HepG2 (cell line): ENCODE data around the gene GRIK3. TPM values are rescaled to one million over a fixed set of nuclear protein-coding genes. Genes with fewer than 3 reads are reported as not detected.

ENCODE experiments used
- ATAC-seq: fragments of 200-7000 bp; cut with Tn5 transposase; 3 replicates; pipeline ENCODE4 v1.9.1; 2020; ENCODE audit warnings: mild to moderate bottlenecking, moderate library complexity
- BruUV-seq: library from RNA; stranded (reverse); fragments of 400-500 nt; replicated peaks from 2 replicates; lab custom pipeline; 2021; lab: Mats Ljungman, UMichigan
- CTCF ChIA-PET: fragments of 300-600 bp; formaldehyde crosslinking; extraction: SDS; loops from one replicate; lab custom pipeline; 2021; ENCODE audit warnings: low total read pairs, inconsistent platforms, low intra/inter-chr PET ratio; lab: Yijun Ruan, JAX
- POLR2A ChIA-PET: fragments of 350-600 bp; sonication (Branson Sonifier 250); formaldehyde crosslinking; loops from one replicate; lab custom pipeline; 2020; ENCODE audit warnings: antibody characterized with exemption, inconsistent platforms; lab: Yijun Ruan, JAX
- DNase-seq: peaks from one replicate; pipeline ENCODE4 v3.0.0-alpha.2; 2015; ENCODE audit warnings: low spot score
- FAIRE-seq: peaks from 3 replicates; lab custom pipeline; 2011; peaks lifted over from hg19 to GRCh38; lab: Jason Lieb, UNC
- H2AFZ ChIP-seq: one replicate; pipeline ENCODE4 v1.6.1; 2011; ENCODE audit warnings: low read length, inconsistent platforms
- H3K27ac ChIP-seq: fragments of 300-600 bp; 3 replicates; pipeline ENCODE4 v1.8.0; 2011; ENCODE audit warnings: mixed run types, mild to moderate bottlenecking, mixed read lengths, low read length, inconsistent platforms; ENCODE audit not compliant: insufficient read depth; ENCODE audit errors: extremely low read length
- H3K27me3 ChIP-seq, 2 experiments: fragments of 200-600 bp in 1 of 2; 2 replicates in 1 of 2; 3 replicates in 1 of 2; pipeline versions ENCODE4 v1.6.0 to v1.8.0; 2011; ENCODE audit warnings: low read length in 2 of 2, mild to moderate bottlenecking in 2 of 2, moderate library complexity in 2 of 2, inconsistent platforms in 1 of 2; ENCODE audit not compliant: insufficient read depth in 2 of 2, control insufficient read depth in 1 of 2
- H3K36me3 ChIP-seq, 2 experiments: fragments of 200-600 bp in 1 of 2; replicated peaks in 1 of 2; 2 replicates in 1 of 2; 3 replicates in 1 of 2; pipeline versions ENCODE4 v1.5.1 to v1.8.0; 2011; ENCODE audit warnings: low read length in 2 of 2, inconsistent platforms in 1 of 2; ENCODE audit not compliant: insufficient read depth in 2 of 2, control insufficient read depth in 1 of 2
- H3K4me1 ChIP-seq: 2 replicates; pipeline ENCODE4 v1.5.1; 2012; ENCODE audit warnings: low read length, inconsistent platforms; ENCODE audit not compliant: insufficient read depth
- H3K4me2 ChIP-seq: 2 replicates; pipeline ENCODE4 v1.6.0; 2011; ENCODE audit warnings: low read depth, low read length, inconsistent platforms
- H3K4me3 ChIP-seq, 3 experiments: fragments of 200-600 bp in 1 of 3; sonication (generic), shearing (Covaris generic) in 1 of 3; replicated peaks in 1 of 3; 2 replicates each; pipeline ENCODE4 v1.5.1; 2011 to 2016; ENCODE audit warnings: low read length in 3 of 3, inconsistent platforms in 2 of 3, low read depth in 2 of 3, mild to moderate bottlenecking in 2 of 3, control low read depth in 1 of 3, mixed read lengths in 1 of 3; ENCODE audit not compliant: insufficient read depth in 1 of 3
- H3K79me2 ChIP-seq: one replicate; pipeline ENCODE4 v1.6.1; 2011; ENCODE audit warnings: low read length, inconsistent platforms; ENCODE audit not compliant: insufficient read depth
- H3K9ac ChIP-seq: 2 replicates; pipeline ENCODE4 v1.6.0; 2011; ENCODE audit warnings: mild to moderate bottlenecking, low read depth, low read length, inconsistent platforms; ENCODE audit not compliant: insufficient read depth
- H3K9me3 ChIP-seq: 2 replicates; pipeline ENCODE4 v1.5.1; 2012; ENCODE audit warnings: mild to moderate bottlenecking, low read length
- H4K20me1 ChIP-seq: 2 replicates; pipeline ENCODE4 v1.6.0; 2011; ENCODE audit warnings: inconsistent platforms, mild to moderate bottlenecking, low read length, moderate library complexity; ENCODE audit not compliant: insufficient read depth
- ARHGAP35 ChIP-seq: sonication (generic); formaldehyde crosslinking; IDR thresholded peaks from 2 replicates; pipeline ENCODE4 v1.9.0; 2022; ENCODE audit warnings: mild to moderate bottlenecking, inconsistent platforms, moderate library complexity, missing genetic modification reagents, borderline replicate concordance
- FOXM1 ChIP-seq: sonication (generic); formaldehyde crosslinking; IDR thresholded peaks from 2 replicates; pipeline ENCODE4 v1.5.0; 2020; ENCODE audit warnings: missing genetic modification reagents
- ISX ChIP-seq: sonication (generic); formaldehyde crosslinking; conservative IDR thresholded peaks from 2 replicates; pipeline ENCODE4 v1.5.0; 2020; ENCODE audit warnings: missing genetic modification reagents
- TOPORS ChIP-seq: sonication (generic); formaldehyde crosslinking; IDR thresholded peaks from 2 replicates; pipeline ENCODE4 v1.8.0; 2023; ENCODE audit warnings: mild to moderate bottlenecking, missing genetic modification reagents
- ZNF615 ChIP-seq: sonication (generic); formaldehyde crosslinking; IDR thresholded peaks from 2 replicates; pipeline ENCODE4 v1.5.0; 2020; ENCODE audit warnings: mild to moderate bottlenecking, missing genetic modification reagents, borderline replicate concordance
- ZNF800 ChIP-seq: sonication (generic); formaldehyde crosslinking; IDR thresholded peaks from 2 replicates; pipeline ENCODE4 v1.4.0; 2020; ENCODE audit warnings: missing genetic modification reagents
- ZNF883 ChIP-seq: sonication (generic); formaldehyde crosslinking; IDR thresholded peaks from 2 replicates; pipeline ENCODE4 v1.5.1; 2020; ENCODE audit warnings: mild to moderate bottlenecking, missing genetic modification reagents; ENCODE audit errors: not compliant biosample characterization
- WGBS: methylation state at CpG from one replicate; pipeline ENCODE4 v1.1.6; 2017; ENCODE audit warnings: low lambda C conversion rate; 5-methylcytosine and 5-hydroxymethylcytosine counted together
- in situ Hi-C: cut with HindIII; loops from 2 replicates; pipeline ENCODE4 v1.10.0; 2017; ENCODE audit warnings: low pct_unique_long_range_greater_than_20kb; ENCODE audit not compliant: extremely low pct_ligation_motif_present
- intact Hi-C: fragments of 100-400 bp; cut with micrococcal nuclease; formaldehyde crosslinking; loops from one replicate; pipeline ENCODE4 v1.10.0; 2022; ENCODE audit not compliant: unreplicated experiment
- polyA plus RNA-seq, 8 experiments: library from polyadenylated mRNA; depleted of rRNA in 3 of 8; stranded (reverse) in 7 of 8; unstranded in 1 of 8; fragments of >200 nt; fragmentation: Illumina TruSeq in 4 of 8; extraction: Trizol in 4 of 8; gene quantifications; 2 replicates each; pipeline versions ENCODE4 v1.2.1 to v1.2.3, GENCODE V29; 2011 to 2016; ENCODE audit warnings: low read depth in 4 of 8, missing spikeins in 1 of 8, mixed read lengths in 1 of 8; ENCODE audit not compliant: insufficient read depth in 1 of 8
- total RNA-seq, 5 experiments: library from RNA; depleted of rRNA; stranded (reverse); fragments of >200 nt; fragmentation: Illumina TruSeq; extraction: Trizol; gene quantifications; 2 replicates each; pipeline ENCODE4 v1.2.3, GENCODE V29; 2016; ENCODE audit warnings: low read depth in 1 of 5

GRIK3 gene
- total and polyA plus RNA-seq, 2 of the 13 experiments (the other 11 are each of a cell fraction or from before 2014, with no cell fraction given): not detected

GRCh38 chr1:36982709-36983108, 51.6 kb downstream of the GRIK3 start:
- POLR2A ChIA-PET: no interaction called here
- in situ Hi-C loops: no loop called here
- no peak overlapping the region for H3K9ac ChIP-seq
- FAIRE-seq (no peak), DNase-seq (no peak), ATAC-seq (no peak)
- H2AFZ ChIP-seq: no peak overlapping the region
- H3K4me3 ChIP-seq: no peak overlapping the region
- 15% methylated on average over 5 of the region's 13 CpGs for WGBS
- H3K79me2 ChIP-seq: no peaks in the 10 kb centered on the region
- no peaks in the 10 kb centered on the region for H4K20me1 ChIP-seq
- intact Hi-C loops: no loop called here
- H3K36me3 ChIP-seq: no peaks in the 10 kb centered on the region
- no peaks in the 10 kb centered on the region for H3K9me3 ChIP-seq
- H3K27ac ChIP-seq: no peak overlapping the region
- CTCF ChIA-PET: no interaction called here
- no TSS peak for BruUV-seq
- TF ChIP-seq ZNF615: no peak
- no peak for TF ChIP-seq ZNF883 (CRISPR knock-in tag)
- TF ChIP-seq FOXM1 (CRISPR knock-in tag): no peak
- no peak for TF ChIP-seq ZNF800 (CRISPR knock-in tag)
- no peak for TF ChIP-seq TOPORS
- TF ChIP-seq ARHGAP35 (CRISPR knock-in tag): no peak
- TF ChIP-seq ISX (CRISPR knock-in tag): no peak
- peaks cover 2 to 8% of the 10 kb centered on the region in 2 experiments; a peak in 2 of 5 replicates for H3K27me3 ChIP-seq
- H3K4me2 ChIP-seq: no peak overlapping the region
- H3K4me1 ChIP-seq: no peaks in the 10 kb centered on the region
